ENCODE measurements around the gene PDP2.

Gene PDP2

GRCh38 chr16:66899945-66900710 lies 19.8 kb downstream of the PDP2 start:
- in situ Hi-C loops (cut with MboI; ENCODE audit: low pct_unique_long_range_greater_than_20kb, low sequenced_read_pairs) = no loop called here
- DNase-seq = no peak

GRCh38 chr16:66900721-66901441 lies 20.6 kb downstream of the PDP2 start:
- in situ Hi-C loops (cut with MboI; ENCODE audit: low pct_unique_long_range_greater_than_20kb, low sequenced_read_pairs) = no loop called here

DNA sequence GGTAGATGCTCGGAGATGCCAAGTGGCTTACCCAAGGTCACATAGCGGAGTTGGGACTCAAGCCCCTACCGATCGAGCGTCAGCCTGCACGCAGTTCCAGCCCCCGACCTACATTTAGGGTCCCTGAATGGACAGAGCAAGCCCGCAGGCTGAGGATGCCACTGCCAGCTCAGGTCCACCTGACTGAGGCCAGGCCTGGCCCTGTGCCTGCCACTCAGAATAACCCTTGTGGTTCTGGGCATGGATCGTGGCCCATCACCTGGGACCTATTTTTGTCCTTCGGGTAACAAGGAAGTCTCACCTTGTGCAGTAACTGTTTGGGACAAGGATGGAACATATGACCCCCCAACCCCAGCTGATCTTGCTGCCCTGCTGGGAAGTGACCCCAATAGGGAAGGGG lies 21.3 kb downstream of the PDP2 start:
- in situ Hi-C loops (cut with MboI; ENCODE audit: low pct_unique_long_range_greater_than_20kb, low sequenced_read_pairs) = no loop called here

More at GRCh38 chr16:66900721-66901441, 20.6 kb downstream of the PDP2 start:
- DNase-seq = no peak

GRCh38 chr16:66902648-66903543 lies 22.6 kb downstream of the PDP2 start:
- no peak for DNase-seq
- in situ Hi-C loops (cut with MboI; ENCODE audit: low pct_unique_long_range_greater_than_20kb, low sequenced_read_pairs) = no loop called here

More for the DNA sequence above, 21.3 kb downstream of the PDP2 start:
- DNase-seq = no peak

- in situ Hi-C loops (cut with MboI; ENCODE audit: low pct_unique_long_range_greater_than_20kb, low sequenced_read_pairs) = no loop called here
- no peak for DNase-seq
Measured at GRCh38 chr16:66903544-66904427, 23.5 kb downstream of the PDP2 start.

DNA sequence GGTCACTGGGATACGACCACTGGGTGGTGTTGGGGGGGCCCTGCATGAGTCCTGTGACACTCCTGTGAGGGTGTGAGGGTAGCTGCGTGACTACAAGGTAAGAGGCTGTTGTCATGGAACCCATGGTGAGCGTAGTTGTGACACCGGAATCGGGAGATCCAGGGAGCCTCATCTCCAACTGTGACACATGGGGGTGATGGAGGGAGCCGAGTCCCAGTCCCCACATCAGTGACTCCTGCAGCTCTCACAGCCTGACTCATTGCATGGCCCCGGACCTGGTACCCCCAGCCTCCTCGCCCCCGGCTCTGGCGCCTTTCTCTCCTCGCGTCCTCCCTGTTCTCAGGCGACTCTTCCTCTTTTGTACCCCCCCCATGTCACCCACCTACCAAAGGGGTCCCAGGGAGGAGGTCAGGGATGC lies 24.1 kb downstream of the PDP2 start:
- no peak for DNase-seq
- in situ Hi-C loops (cut with MboI; ENCODE audit: low pct_unique_long_range_greater_than_20kb, low sequenced_read_pairs) = no loop called here

DNA sequence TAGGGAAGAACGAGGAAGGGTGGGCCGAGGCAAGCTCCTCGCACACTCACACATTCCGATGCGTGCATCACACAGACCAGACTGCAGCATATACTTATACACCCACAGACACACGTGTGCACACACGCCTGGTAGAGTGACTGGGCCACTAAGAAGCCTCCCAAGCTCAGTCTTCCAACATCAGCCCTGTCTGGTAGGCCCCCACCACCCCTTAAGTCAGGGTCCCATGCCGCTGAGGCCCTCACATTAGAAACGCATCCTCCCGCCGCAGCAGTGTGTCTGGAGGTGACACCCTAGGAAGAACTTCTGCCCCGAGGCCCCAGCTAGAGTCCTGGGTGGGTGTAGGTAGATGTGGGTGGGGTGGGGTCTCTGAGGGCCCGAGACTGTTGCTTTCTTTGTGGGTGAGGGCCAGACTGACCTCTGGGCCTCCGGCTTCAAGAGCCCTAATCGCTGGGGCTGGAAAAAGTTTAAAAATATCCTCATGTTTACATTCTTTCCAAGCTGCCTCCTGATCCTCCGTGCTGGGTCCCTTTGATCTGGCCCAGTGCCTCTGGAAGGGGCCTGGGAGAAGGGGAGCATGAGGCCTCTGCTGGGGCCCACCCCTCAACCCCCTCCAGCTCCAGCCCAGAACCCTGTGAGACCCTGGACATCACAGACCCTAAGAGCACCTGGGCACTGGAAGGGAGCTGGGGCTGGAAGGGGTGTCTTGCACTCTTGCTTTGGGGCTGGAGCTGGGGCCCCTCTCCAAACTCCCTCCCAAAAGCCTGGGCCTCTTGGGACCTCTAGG lies 24.7 kb downstream of the PDP2 start:
- DNase-seq = no peak
- in situ Hi-C loops (cut with MboI; ENCODE audit: low pct_unique_long_range_greater_than_20kb, low sequenced_read_pairs) = no loop called here

- in situ Hi-C loops (cut with MboI; ENCODE audit: low pct_unique_long_range_greater_than_20kb, low sequenced_read_pairs) = no loop called here
- peak; percentile 6 for DNase-seq
Measured at GRCh38 chr16:66905633-66906539, 25.6 kb downstream of the PDP2 start.

DNA sequence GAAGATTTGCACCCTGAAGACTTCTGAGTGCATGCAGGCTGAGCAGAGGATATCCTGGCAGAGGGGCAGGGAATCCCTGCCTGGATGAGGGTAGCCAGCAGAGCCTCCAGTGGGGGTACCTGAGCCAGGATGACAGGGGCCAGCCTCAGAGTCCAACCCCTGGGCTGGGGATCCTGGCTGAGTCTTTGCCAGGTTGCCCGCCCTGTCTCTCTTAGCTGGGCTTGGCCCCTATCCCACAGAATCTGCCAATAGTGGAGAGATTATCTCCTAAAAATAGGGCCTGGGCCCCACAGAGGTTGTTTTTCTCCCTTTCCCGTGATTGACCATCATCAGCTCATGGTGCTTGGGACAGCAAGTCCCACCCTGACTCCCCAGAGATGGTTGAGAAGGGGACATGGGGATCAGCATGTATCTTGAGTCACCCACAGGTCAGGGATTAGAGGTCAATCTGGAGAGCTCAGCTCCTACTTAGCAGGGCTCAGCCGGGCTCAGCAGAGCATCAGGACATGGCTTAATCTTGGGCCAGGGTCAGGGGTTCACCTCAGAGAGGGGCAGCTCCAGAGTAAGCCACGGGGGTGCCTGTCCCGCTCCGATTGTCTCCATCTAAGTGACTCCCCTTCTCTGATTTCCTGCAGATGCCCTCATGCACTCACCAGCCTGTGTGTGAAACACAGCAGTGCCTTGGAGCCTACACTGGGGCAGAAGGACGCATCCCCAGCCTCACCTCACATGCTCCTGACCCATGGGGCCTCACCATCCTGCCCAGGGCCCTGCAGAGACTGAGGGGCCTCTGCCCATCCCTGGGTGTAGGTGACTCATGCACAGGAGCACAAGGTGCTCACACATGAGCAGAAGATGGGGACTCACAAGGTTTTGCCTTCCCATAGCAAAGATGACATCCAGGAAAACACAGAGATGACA lies 26.9 kb downstream of the PDP2 start:
- DNase-seq = no peak
- in situ Hi-C loops (cut with MboI; ENCODE audit: low pct_unique_long_range_greater_than_20kb, low sequenced_read_pairs) = no loop called here

DNA sequence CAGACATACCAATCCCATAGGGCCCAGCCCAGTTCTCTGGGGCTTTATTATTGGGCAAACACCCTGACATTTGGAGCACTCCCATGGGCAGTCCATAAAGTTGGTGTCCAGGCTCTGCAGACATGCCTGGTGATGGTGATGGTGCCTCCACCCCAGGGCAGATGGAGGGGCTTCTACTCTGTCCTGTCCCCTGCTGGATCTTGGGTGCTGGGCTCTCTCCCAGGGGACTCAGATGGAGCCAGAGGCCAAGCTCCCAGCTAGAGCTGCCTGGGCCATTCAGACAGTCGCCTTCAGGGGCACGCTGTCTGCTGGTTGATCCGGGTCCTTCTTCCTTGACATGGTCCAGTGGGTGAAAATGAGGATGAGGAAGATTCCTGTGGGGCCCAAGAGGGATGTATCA lies 27.8 kb downstream of the PDP2 start:
- in situ Hi-C loops (cut with MboI; ENCODE audit: low pct_unique_long_range_greater_than_20kb, low sequenced_read_pairs) = no loop called here
- no peak for DNase-seq

GRCh38 chr16:66908762-66909559 lies 28.6 kb downstream of the PDP2 start:
- in situ Hi-C loops (cut with MboI; ENCODE audit: low pct_unique_long_range_greater_than_20kb, low sequenced_read_pairs) = no loop called here
- no peak for DNase-seq

- in situ Hi-C loops (cut with MboI; ENCODE audit: low pct_unique_long_range_greater_than_20kb, low sequenced_read_pairs) = no loop called here
- DNase-seq = no peak
Measured at GRCh38 chr16:66910175-66910940, 30.0 kb downstream of the PDP2 start.

DNA sequence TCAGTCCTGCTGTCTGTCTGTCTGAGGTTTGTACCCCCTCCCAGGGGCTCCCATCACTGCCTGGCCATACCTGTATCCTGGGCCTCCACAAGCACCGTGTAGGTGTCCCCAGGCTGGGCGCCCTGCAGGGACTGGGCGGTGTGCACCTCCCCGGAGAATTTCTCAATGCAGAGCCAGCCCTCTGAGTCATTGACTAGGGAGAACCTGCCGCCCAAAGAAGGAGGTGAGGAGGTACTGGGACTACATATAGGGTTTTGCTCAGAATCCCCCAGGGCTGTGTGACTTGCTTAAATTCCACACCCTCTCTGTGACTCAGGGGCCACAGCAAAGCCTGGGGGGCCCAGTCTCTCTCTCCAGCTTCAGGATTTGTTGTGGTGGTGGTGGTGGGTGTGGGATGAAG lies 30.8 kb downstream of the PDP2 start:
- in situ Hi-C loops (cut with MboI; ENCODE audit: low pct_unique_long_range_greater_than_20kb, low sequenced_read_pairs) = no loop called here

GRCh38 chr16:66911801-66912200 lies 31.5 kb downstream of the PDP2 start:
- in situ Hi-C loops (cut with MboI; ENCODE audit: low pct_unique_long_range_greater_than_20kb, low sequenced_read_pairs) = no loop called here
- DNase-seq = no peak

More for the DNA sequence above, 30.8 kb downstream of the PDP2 start:
- no peak for DNase-seq

DNA sequence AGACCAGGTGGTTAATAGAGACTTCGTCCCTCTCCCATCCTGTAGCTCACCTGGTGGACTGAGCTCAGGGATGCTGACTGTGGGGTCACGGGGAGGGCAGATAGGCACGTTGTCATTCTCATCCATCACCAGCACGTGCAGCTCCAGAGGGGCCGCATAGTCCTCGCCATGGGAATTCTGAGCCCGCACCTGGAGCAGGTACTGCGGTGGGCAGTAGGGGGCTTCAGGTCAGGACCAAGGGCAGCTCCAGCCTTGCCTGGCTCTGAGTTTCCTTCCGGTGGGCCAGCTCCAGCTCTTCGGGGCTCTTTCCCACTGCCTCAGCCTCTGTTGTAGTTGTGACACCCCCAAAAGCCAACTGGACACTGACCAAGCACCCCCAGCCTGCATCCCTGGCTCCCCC lies 32.8 kb downstream of the PDP2 start:
- DNase-seq = no peak
- in situ Hi-C loops (cut with MboI; ENCODE audit: low pct_unique_long_range_greater_than_20kb, low sequenced_read_pairs) = no loop called here

All from KBM-7 (cell line).